Kidney (tissue), 14 donors: ENCODE measurements around the gene NDUFAF4. TPM values are rescaled to one million over a fixed set of nuclear protein-coding genes. Genes with fewer than 3 reads are reported as not detected.

Experiments
- DNase-seq, 5 donors: peaks; one replicate each; pipeline ENCODE4 v3.0.0-alpha.2; 2013 to 2020
- FAIRE-seq: peaks from 2 replicates; lab custom pipeline; 2012; peaks lifted over from hg19 to GRCh38; lab: Jason Lieb, UNC
- H3K27ac ChIP-seq, 2 donors: one replicate each; pipeline ENCODE4 v1.7.0; 2013; ENCODE audit warnings: low read depth in 2 of 2, low read length in 2 of 2, inconsistent platforms in 1 of 2
- H3K27me3 ChIP-seq: one replicate; pipeline ENCODE4 v1.7.1; 2013; ENCODE audit warnings: low read length, inconsistent platforms; ENCODE audit not compliant: control insufficient read depth, insufficient read depth
- H3K36me3 ChIP-seq, 3 donors: one replicate each; pipeline versions ENCODE4 v1.7.0 to v1.7.1; 2013; ENCODE audit warnings: low read length in 3 of 3, control low read depth in 1 of 3, inconsistent platforms in 1 of 3; ENCODE audit not compliant: insufficient read depth in 3 of 3, control insufficient read depth in 2 of 3
- H3K4me1 ChIP-seq, 3 donors: one replicate each; pipeline versions ENCODE4 v1.7.0 to v1.7.1; 2013; ENCODE audit warnings: low read length in 3 of 3, inconsistent platforms in 1 of 3, low read depth in 1 of 3; ENCODE audit not compliant: control insufficient read depth in 2 of 3, insufficient read depth in 2 of 3
- H3K4me3 ChIP-seq, 3 donors: one replicate each; pipeline versions ENCODE4 v1.7.0 to v1.8.1; 2013; ENCODE audit warnings: low read length in 3 of 3, control low read depth in 1 of 3, inconsistent platforms in 1 of 3
- H3K9ac ChIP-seq, 3 donors: one replicate each; pipeline versions ENCODE4 v1.7.0 to v1.7.1; 2013; ENCODE audit warnings: low read length in 3 of 3, control low read depth in 1 of 3, inconsistent platforms in 1 of 3
- H3K9me3 ChIP-seq, 3 donors: one replicate each; pipeline versions ENCODE4 v1.7.0 to v1.7.1; 2013; ENCODE audit warnings: low read length in 3 of 3, control low read depth in 1 of 3, inconsistent platforms in 1 of 3; ENCODE audit not compliant: control insufficient read depth in 2 of 3, insufficient read depth in 1 of 3
- intact Hi-C: fragments of 100-400 bp; cut with DNase I; formaldehyde crosslinking; loops from one replicate; pipeline ENCODE4 v1.11.1; 2022
- polyA plus RNA-seq: library from polyadenylated mRNA; stranded (reverse); fragments of 350-450 nt; fragmentation: Illumina TruSeq; extraction: RNeasy Lipid Tissue Mini Kit (QIAGEN cat#74804); gene quantifications from one replicate; pipeline ENCODE4 v1.2.3, GENCODE V29; 2014; ENCODE audit warnings: low read depth, low replicate concordance; ENCODE audit not compliant: insufficient read depth
- total RNA-seq: library from RNA; stranded (reverse); fragmentation: NEBNext Ultra II Directional; extraction: Animal tissue kit (Norgen Biotek cat#: 25700); gene quantifications from one replicate; pipeline ENCODE4 v1.2.1, GENCODE V29; 2021
- TF ChIP-seq, protein P1 (sequence below): IDR thresholded peaks from 3 replicates; pipeline ENCODE4 v1.5.1; 2012; ENCODE audit warnings: mild to moderate bottlenecking, moderate library complexity, borderline replicate concordance; ENCODE audit not compliant: insufficient read depth; ENCODE audit errors: extremely low read depth
- donor health status: control.
- donor health status: control.
- donor health status: control.
- donor health status: control.
- donor health status: control.
- donor health status: DM: yes; HTN: yes; CAD: no.
- donor health status: Normal renal cell carcinoma (clear cell type).

The NDUFAF4 gene
- total and polyA plus RNA-seq, 2 donors from 2014 or later, result 22.9 to 81.5 TPM

DNA sequence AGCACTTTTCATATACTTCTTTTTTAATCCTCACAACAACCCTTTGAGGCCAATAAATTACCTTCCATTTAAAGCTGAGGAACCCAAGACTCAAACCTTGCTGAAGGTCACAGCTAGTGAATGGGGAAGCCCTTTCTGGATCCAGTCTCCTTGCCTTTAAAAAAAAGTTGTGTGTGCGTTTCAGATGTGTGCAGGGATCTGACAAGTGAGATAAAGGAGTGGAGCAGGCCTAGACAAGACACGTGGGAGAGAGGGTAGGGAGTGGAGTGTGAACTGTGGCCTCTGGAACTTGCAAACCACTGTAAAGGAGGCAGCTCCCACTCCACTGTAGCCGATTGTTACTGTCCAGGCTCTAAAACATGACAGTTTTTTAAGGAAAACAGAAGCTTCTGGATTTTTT, 28.7 kb upstream of the NDUFAF4 start:
- no peaks in the 10 kb centered on the region for H3K27me3 ChIP-seq
- H3K36me3 ChIP-seq, result no peaks in the 10 kb centered on the region
- H3K4me3 ChIP-seq, result no peak overlapping the region
- no peak overlapping the region for H3K27ac ChIP-seq
- intact Hi-C loops, result no loop called here
- FAIRE-seq (no peak), DNase-seq (peak in 4 of 5 donors; percentile 36 to 68 (median 65))
- TF ChIP-seq, protein P1, sequence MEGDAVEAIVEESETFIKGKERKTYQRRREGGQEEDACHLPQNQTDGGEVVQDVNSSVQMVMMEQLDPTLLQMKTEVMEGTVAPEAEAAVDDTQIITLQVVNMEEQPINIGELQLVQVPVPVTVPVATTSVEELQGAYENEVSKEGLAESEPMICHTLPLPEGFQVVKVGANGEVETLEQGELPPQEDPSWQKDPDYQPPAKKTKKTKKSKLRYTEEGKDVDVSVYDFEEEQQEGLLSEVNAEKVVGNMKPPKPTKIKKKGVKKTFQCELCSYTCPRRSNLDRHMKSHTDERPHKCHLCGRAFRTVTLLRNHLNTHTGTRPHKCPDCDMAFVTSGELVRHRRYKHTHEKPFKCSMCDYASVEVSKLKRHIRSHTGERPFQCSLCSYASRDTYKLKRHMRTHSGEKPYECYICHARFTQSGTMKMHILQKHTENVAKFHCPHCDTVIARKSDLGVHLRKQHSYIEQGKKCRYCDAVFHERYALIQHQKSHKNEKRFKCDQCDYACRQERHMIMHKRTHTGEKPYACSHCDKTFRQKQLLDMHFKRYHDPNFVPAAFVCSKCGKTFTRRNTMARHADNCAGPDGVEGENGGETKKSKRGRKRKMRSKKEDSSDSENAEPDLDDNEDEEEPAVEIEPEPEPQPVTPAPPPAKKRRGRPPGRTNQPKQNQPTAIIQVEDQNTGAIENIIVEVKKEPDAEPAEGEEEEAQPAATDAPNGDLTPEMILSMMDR, result no peak
- H3K4me1 ChIP-seq, result peaks cover 0 to 6% (median 3%) of the 10 kb centered on the region in 3 donors
- no peaks in the 10 kb centered on the region for H3K9me3 ChIP-seq
- no peak overlapping the region for H3K9ac ChIP-seq

DNA sequence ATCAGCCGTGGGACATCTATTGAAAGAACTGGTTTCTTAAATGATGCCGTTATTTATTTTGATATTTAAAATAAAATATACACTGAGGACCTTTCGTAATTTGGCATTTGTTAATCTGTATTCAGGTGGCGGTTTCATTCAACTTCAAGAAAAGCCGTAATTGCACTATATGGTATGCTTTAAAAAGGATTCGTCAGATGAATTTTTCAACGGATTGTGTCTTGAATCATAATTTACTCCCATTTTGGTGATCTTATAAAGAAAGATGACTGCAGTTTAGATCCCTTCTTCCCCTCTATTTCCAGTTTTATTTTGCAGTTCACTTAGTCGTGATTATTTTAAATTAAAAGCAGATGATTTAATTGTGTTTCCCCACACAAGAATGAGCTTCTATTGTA, 27.6 kb upstream of the NDUFAF4 start:
- Histone ChIP-seq H3K27ac (no peak overlapping the region), H3K9me3 (no peaks in the 10 kb centered on the region), H3K9ac (peak overlapping the region in 2 of 3 donors; percentile 74 to 91), H3K4me1 (peaks cover 0 to 6% (median 3%) of the 10 kb centered on the region in 3 donors), H3K4me3 (peak overlapping the region; percentile 87 to 94 (median 89)), H3K36me3 (no peaks in the 10 kb centered on the region), H3K27me3 (no peaks in the 10 kb centered on the region)
- intact Hi-C loops, result no loop called here
- DNase-seq, result no peak
- no peak for FAIRE-seq
- TF ChIP-seq, protein P1, result no peak

DNA sequence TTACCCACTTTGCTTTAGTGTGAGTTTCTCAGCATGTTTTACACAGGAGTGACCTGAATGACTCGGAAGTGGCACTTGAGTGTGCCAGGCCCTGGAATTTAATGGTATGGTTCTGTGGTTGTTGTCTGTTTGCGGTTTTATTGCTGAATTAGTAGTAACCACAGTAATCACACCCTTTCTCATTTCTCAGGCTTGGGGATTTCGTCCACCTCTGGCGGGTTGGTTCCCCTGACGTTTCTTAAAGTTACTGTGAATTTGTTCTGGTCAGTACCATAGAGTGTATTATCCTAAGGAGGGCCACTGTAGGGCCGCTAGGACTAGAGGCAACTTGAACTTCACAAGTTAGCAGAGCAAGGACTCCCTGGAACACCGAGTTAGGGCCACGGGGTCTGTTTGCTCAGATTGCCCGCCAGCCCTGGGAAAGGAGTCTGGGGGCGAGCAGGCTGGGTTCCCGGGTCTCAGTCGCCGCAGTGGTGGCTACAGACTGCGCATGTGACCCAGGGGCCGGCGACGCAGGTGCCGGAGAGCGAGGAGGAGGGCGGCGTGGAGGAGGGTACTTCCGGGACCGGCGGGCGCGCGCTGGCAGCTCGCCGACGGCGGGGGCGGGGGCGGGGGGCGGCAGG, 26.3 kb upstream of the NDUFAF4 start:
- H3K4me3 ChIP-seq, result peak overlapping the region; percentile 58 to 77 (median 65)
- intact Hi-C loops, result no loop called here
- TF ChIP-seq, protein P1, result no peak
- peaks cover 0 to 6% (median 3%) of the 10 kb centered on the region in 3 donors for H3K4me1 ChIP-seq
- H3K36me3 ChIP-seq, result no peaks in the 10 kb centered on the region
- FAIRE-seq (no peak), DNase-seq (no peak)
- H3K9ac ChIP-seq, result peak overlapping the region; percentile 33 to 72 (median 71)
- H3K27ac ChIP-seq, result peak overlapping the region; percentile 76 to 85
- H3K9me3 ChIP-seq, result no peaks in the 10 kb centered on the region
- H3K27me3 ChIP-seq, result no peaks in the 10 kb centered on the region
